ENCODE results near the gene GRIP1.

- TF ChIP-seq, protein P1, sequence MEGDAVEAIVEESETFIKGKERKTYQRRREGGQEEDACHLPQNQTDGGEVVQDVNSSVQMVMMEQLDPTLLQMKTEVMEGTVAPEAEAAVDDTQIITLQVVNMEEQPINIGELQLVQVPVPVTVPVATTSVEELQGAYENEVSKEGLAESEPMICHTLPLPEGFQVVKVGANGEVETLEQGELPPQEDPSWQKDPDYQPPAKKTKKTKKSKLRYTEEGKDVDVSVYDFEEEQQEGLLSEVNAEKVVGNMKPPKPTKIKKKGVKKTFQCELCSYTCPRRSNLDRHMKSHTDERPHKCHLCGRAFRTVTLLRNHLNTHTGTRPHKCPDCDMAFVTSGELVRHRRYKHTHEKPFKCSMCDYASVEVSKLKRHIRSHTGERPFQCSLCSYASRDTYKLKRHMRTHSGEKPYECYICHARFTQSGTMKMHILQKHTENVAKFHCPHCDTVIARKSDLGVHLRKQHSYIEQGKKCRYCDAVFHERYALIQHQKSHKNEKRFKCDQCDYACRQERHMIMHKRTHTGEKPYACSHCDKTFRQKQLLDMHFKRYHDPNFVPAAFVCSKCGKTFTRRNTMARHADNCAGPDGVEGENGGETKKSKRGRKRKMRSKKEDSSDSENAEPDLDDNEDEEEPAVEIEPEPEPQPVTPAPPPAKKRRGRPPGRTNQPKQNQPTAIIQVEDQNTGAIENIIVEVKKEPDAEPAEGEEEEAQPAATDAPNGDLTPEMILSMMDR (IDR thresholded peaks at IDR 0.05): no peak
- no peak for TF ChIP-seq POLR2A (IDR thresholded peaks at IDR 0.05)
Measured at GRCh38 chr12:66491853-66492252, 187.0 kb downstream of the GRIP1 start.
